Stimulated activated naive CD4-positive, alpha-beta T cell (primary cell): ENCODE measurements around the gene MAGEA9.
"Not testable (repeated sequence)": the region's sequence is repeated elsewhere in the genome, so short reads cannot be mapped to it uniquely, and the experiment has no call there.

Source experiments
- DNase-seq, 6 experiments: peaks; one replicate each; lab custom pipeline; 2025; lab: John Stamatoyannopoulos, UW

Gene MAGEA9

GRCh38 chrX:149781727-149782126 lies at the start of gene MAGEA9:
MAGEA9 (plus strand) TSS chrX:149781930; CDS start chrX:149786211, 4,281 bp downstream.
- not testable (repeated sequence) for DNase-seq

- not testable (repeated sequence) for DNase-seq
Observed at GRCh38 chrX:149742269-149742668, 39.5 kb upstream of the MAGEA9 start.

DNA sequence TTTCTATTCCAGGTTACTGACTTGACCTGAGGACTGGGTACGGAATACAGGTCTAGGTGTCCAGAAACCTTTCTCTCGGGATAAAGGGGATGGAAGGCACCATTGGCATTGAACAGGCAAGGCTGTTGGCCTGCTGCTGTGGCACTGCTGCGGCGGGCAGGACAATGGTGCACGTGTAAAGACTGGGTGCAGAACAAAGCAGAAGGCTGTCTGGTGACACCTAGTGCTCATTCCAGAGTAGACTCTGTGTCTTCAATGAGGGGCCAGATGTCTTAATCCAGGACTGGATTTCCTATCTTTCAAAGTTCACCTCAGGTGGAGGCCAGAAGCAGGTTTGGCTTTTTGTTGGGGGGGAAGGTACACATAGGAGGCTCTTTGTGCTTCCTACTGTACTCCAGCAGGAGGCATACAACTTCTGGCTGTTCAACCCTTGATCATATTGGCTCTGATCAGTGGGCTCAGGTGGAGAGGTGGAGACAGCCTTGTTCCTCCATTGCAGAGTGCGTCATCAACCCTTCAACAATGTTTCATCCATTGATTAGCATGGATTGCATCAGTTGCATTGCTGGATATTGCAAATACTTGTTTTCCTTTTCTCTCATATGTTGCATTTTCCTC lies 35.2 kb upstream of the MAGEA9 start:
- not testable (repeated sequence) for DNase-seq

DNA sequence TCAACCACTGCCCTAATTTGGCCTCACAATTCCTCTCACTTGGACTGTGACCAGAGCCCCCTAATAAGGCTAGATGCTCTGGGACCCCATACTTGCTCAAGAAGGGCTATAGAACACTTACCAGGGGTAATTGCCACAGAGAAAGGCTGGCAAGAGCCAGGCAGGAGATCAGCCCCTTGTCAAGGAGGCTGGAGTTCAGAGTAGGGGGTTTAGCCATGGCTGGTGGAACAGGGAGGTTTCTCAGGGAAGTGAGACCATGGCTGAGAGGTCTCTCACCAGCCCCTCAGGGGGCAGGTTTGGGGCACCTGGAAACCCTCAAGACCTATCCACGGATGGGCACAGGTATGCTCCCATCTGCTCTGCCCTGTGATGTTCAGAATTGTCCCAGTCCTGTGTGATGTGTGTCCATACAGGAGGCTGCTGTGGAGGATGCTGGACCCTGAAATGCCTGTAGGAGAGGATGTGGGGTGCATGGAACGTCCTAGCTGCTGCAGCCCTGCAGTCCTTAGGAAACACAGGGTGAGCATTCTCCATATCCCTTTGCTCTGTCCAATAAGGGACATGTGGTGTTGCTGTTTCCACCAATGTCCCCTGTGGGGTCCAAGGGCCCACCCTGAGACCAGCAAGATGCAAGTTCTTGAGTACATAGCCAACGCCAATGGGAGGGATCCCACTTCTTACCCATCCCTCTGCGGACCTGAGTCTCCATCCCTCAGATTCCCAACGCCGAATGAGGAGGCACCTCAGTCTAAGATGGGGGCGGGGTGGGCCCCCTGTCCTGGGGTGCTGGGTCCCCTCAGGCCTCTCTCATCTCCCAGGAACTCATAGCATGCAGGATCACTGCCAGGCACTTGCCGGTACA lies 24.3 kb upstream of the MAGEA9 start:
- DNase-seq = no peak

- DNase-seq = no peak
Observed at GRCh38 chrX:149758068-149758714, 23.5 kb upstream of the MAGEA9 start.

DNA sequence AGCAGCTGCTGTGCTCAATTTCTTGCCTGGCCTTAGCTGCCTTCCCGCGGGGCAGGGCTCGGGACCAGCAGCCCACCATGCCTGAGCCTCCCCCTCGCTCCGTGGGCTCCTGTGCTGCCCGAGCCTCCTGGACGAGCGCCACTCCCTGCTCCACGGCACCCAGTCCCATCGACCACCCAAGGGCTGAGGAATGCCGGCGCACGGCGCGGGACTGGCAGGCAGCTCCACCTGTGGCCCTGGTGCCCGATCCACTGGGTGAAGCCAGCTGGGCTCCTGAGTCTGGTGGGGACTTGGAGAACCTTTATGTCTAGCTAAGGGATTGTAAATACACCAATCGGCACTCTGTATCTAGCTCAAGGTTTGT lies 23.0 kb upstream of the MAGEA9 start:
- DNase-seq = not testable (repeated sequence)

- no peak for DNase-seq
Observed at GRCh38 chrX:149759824-149760223, 21.9 kb upstream of the MAGEA9 start.

DNA sequence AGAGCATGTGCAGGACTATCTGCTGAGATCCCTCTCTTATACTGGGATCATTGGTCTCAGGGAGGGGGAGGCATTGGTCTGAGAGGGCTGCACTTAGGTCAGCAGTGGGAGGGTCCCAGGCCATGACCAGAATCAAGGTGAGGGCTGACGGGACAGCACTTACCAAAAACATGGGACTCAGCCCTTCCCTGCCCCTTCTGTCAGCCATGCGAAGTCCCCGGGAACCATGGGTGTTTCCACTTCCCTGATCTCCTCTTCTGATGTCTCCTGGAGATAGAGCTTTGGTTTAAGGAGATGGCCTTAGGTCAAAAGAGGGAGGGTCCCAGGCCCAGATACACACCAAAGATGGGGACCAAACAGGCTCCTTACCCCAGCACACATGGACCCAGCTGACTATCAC lies 20.8 kb upstream of the MAGEA9 start:
- DNase-seq = no peak

DNA sequence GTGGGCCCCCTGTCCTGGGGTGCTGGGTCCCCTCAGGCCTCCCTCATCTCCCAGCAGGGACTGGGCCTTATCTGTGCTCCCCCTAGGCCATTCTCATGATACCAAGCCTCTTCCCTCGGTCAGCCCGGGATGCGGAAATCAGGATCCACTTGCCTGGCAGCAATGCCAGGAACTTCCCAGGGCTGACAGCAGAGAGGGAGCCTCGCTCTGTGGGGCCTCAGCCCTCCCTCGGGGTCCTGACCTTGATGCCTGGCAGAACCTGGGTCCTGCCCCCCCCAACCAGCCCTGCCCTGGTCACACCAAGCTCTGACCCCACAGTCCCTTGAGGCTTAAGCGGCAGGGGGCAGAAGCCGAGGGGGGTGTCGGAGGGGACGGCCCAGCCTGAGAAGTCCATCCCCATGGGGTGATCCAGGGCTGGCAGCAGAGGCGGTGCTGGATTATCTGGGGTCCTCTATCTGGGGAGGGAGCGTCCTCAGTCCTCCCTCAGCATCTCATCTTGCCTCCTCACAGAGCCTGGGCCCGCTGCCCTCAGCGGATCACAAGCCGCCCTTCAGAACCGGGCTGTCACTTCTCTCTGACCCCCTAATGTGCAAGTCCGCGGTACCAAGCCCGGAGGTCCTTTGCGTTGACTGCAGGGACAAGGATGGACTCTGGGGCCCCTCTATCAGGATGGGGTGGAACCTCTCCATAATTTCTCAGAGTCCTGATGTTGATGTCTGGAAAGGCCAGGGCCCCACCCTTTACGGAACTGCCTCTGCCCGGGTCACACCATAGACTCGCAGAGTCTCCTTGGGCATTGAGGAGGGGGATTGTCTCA lies 19.7 kb upstream of the MAGEA9 start:
- not testable (repeated sequence) for DNase-seq

GRCh38 chrX:149762696-149763614 lies 18.8 kb upstream of the MAGEA9 start:
- no peak for DNase-seq

- not testable (repeated sequence) for DNase-seq
Observed at GRCh38 chrX:149770344-149770743, 11.4 kb upstream of the MAGEA9 start.

DNA sequence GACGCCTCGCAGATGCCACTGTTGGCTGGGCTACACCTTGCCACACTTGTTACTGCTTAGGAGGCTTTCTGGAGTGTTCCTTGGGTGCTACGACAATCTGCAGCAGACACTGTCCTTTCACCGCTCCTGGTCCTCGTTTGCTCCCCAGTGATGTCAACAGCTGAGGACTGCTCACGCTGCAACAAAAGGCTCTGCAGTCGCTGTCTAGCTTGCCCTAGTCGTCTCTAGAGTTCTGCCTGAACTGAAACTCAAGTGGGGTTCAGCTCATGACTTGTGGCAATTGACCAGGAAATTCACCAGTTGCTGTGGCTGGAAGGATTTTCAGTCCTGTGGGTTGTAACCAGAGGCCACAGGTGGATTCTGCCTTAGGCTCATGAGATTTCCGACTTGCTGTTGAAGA lies 8.7 kb upstream of the MAGEA9 start:
- DNase-seq = not testable (repeated sequence)

DNA sequence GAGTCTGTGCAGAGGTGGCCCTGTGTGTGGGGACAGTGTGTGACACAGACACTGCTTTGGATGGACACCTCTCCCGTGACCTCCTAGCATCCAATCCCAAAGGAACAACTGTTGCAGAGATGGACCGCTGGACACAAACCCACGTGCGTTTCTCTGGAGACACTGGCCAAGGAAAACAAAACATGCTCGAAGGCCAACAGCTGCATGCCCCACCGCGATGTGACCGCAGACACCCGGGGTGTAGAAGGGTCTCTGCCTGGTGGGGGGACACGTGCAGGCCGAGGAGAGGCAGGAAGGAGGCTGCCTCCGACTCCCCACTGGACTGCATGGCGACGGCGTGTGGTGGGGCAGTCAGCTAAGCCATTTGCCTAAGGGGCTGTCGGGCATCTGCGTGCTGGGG lies 8.0 kb upstream of the MAGEA9 start, which contains the start of gene HSFX1:
Gene HSFX1 (plus strand): TSS at position 301 of the 400 bp plus-strand sequence. CDS start 614 bp downstream, outside the sequence.
- not testable (repeated sequence) for DNase-seq

GRCh38 chrX:149777999-149778398 lies 3.7 kb upstream of the MAGEA9 start:
- not testable (repeated sequence) for DNase-seq

DNA sequence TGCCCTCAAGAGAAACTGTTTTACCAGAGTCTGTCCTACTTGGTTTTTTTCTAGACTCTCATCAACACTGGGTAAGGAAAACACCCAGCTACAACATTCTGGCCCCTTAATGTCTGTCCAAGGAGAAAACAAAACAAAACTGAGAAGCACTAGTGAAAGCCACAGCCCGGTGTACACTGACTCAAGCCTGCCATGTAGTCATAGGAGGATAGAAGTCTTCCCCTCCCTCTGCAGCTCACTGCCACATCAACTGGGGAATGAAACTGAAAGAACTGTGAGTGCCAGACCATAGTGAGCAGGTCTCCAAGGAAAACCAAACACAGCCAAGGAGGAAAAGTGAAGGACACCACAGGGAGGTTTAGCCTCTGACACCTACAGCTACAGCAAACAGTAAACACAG lies 13.8 kb downstream of the MAGEA9 start:
- not testable (repeated sequence) for DNase-seq

- DNase-seq = no peak
Observed at GRCh38 chrX:149799095-149799714, 17.5 kb downstream of the MAGEA9 start.

DNA sequence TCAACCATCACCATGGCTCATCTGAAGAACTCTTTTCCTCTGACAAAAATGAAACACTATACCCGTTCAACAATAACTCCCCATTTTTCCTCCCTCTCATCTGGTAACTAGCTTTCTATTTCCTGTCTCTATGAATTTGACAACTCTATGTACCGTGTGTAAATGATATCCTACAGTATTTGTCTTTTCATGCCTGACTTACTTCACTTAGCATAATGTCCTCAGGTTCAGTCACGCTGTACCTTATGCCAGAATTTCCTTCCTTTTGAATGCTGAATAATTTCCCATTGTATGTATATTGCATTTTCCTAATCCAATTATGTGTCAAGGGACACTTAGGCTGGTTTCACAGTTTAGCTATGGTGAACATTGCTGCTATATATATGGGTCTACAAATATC lies 18.2 kb downstream of the MAGEA9 start:
- no peak for DNase-seq

DNA sequence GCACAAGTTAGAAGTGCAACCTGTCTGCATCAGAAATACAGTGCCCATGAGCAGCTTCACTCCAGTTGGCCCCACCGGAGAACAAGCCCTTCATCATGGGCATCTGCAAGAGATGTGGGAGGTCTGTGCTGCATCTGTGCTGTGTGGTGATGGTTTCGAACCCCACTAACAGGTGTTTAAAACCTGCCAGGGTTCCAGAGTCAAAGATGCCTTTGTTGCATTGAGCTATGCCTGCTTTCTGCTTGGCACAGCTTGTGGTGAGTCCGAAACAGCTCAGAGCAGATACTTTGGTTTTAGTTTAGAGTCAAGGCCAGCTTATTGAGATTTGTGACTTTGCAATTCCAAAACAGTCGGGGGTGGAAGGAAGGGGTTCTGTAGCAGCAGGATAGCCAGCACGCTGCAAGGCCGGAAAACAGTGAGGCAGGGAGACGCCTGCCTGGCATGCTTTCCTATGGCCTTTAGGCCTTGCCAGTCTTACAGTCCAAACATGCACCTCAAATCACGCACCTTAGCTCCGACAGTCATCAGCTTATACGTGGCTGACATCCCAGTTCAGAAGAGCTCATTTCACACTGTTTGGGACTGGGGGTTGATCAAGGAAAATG lies 21.8 kb downstream of the MAGEA9 start:
- DNase-seq = no peak

- no peak for DNase-seq
Observed at GRCh38 chrX:149804102-149804501, 22.4 kb downstream of the MAGEA9 start.
